Skin epidermis (tissue), 12 donors: ENCODE data around the gene CTBP1.

ENCODE experiments used
- H3K27ac ChIP-seq, 21 experiments: fragments of 200-600 bp; sonication (generic) in 11 of 21; one replicate each; pipeline ENCODE4 v1.5.0; 2020; ENCODE audit warnings: mild to moderate bottlenecking in 3 of 21, inconsistent platforms in 2 of 21, moderate library complexity in 2 of 21
- H3K4me3 ChIP-seq, 7 experiments: fragments of 200-600 bp; sonication (generic) in 2 of 7; one replicate each; pipeline ENCODE4 v1.5.0; 2020; ENCODE audit warnings: inconsistent platforms in 2 of 7, mild to moderate bottlenecking in 2 of 7, moderate library complexity in 1 of 7

The CTBP1 gene

GRCh38 chr4:1285790-1286553, 37.0 kb upstream of the CTBP1 start:
- Histone ChIP-seq H3K27ac (no peak overlapping the region), H3K4me3 (no peak overlapping the region)

GRCh38 chr4:1285151-1285789, 36.3 kb upstream of the CTBP1 start:
- H3K4me3 ChIP-seq = no peak overlapping the region
- H3K27ac ChIP-seq = no peak overlapping the region

- no peak overlapping the region for H3K4me3 ChIP-seq
- H3K27ac ChIP-seq = no peak overlapping the region
Measured at GRCh38 chr4:1283711-1284110, 34.8 kb upstream of the CTBP1 start.

- Histone ChIP-seq H3K27ac (no peak overlapping the region), H3K4me3 (no peak overlapping the region)
Measured at GRCh38 chr4:1279253-1279652, 30.3 kb upstream of the CTBP1 start.

GRCh38 chr4:1277667-1278665, 29.0 kb upstream of the CTBP1 start:
- no peak overlapping the region for H3K27ac ChIP-seq
- H3K4me3 ChIP-seq = no peak overlapping the region

GRCh38 chr4:1276984-1277383, 28.1 kb upstream of the CTBP1 start:
- no peak overlapping the region for H3K27ac ChIP-seq
- no peak overlapping the region for H3K4me3 ChIP-seq

GRCh38 chr4:1274871-1275270, 25.9 kb upstream of the CTBP1 start:
- H3K27ac ChIP-seq = no peak overlapping the region
- H3K4me3 ChIP-seq = no peak overlapping the region

- Histone ChIP-seq H3K27ac (no peak overlapping the region), H3K4me3 (no peak overlapping the region)
Measured at GRCh38 chr4:1271686-1272085, 22.8 kb upstream of the CTBP1 start.

- no peak overlapping the region for H3K4me3 ChIP-seq
- no peak overlapping the region for H3K27ac ChIP-seq
Measured at GRCh38 chr4:1269209-1269608, 20.3 kb upstream of the CTBP1 start.

- Histone ChIP-seq H3K4me3 (peak overlapping the region in 1 of 7 experiments; percentile 19), H3K27ac (peak overlapping the region in 5 of 21 experiments; percentile 5 to 64 (median 48))
Measured at GRCh38 chr4:1266881-1267763, 18.2 kb upstream of the CTBP1 start.

GRCh38 chr4:1265351-1265750, 16.4 kb upstream of the CTBP1 start:
- H3K4me3 ChIP-seq = no peak overlapping the region

GRCh38 chr4:1264942-1265341, 16.0 kb upstream of the CTBP1 start:
- no peak overlapping the region for H3K27ac ChIP-seq
- no peak overlapping the region for H3K4me3 ChIP-seq

More at GRCh38 chr4:1265351-1265750, 16.4 kb upstream of the CTBP1 start:
- no peak overlapping the region for H3K27ac ChIP-seq

GRCh38 chr4:1261107-1261928, 12.4 kb upstream of the CTBP1 start:
- Histone ChIP-seq H3K27ac (no peak overlapping the region), H3K4me3 (no peak overlapping the region)

- Histone ChIP-seq H3K4me3 (no peak overlapping the region), H3K27ac (no peak overlapping the region)
Measured at GRCh38 chr4:1260418-1261106, 11.6 kb upstream of the CTBP1 start.

- no peak overlapping the region for H3K4me3 ChIP-seq
- no peak overlapping the region for H3K27ac ChIP-seq
Measured at GRCh38 chr4:1259966-1260365, 11.0 kb upstream of the CTBP1 start.

- Histone ChIP-seq H3K27ac (no peak overlapping the region), H3K4me3 (no peak overlapping the region)
Measured at GRCh38 chr4:1258457-1258856, 9.5 kb upstream of the CTBP1 start.

GRCh38 chr4:1255699-1256098, 6.8 kb upstream of the CTBP1 start:
- Histone ChIP-seq H3K27ac (no peak overlapping the region), H3K4me3 (no peak overlapping the region)

GRCh38 chr4:1255151-1255550, 6.2 kb upstream of the CTBP1 start:
- Histone ChIP-seq H3K4me3 (no peak overlapping the region), H3K27ac (no peak overlapping the region)
